M059J (cell line): Measurements from ENCODE around the gene SSBP3. TPM values are rescaled to one million over a fixed set of nuclear protein-coding genes. Genes with fewer than 3 reads are reported as not detected.
"Not testable (repeated sequence)": the region's sequence is repeated elsewhere in the genome, so short reads cannot be mapped to it uniquely, and the experiment has no call there.

ENCODE experiments used
- DNase-seq: peaks from one replicate; pipeline ENCODE4 v3.0.0-alpha.2; 2012; ENCODE audit warnings: low read depth
- total RNA-seq: library from RNA; depleted of rRNA; stranded (reverse); fragments of >200 nt; shearing (Covaris generic); gene quantifications from 2 replicates; pipeline ENCODE4 v1.2.3, GENCODE V29; 2014

The SSBP3 gene
- total RNA-seq, 1 experiment from 2014 or later: 18.8 TPM

DNA sequence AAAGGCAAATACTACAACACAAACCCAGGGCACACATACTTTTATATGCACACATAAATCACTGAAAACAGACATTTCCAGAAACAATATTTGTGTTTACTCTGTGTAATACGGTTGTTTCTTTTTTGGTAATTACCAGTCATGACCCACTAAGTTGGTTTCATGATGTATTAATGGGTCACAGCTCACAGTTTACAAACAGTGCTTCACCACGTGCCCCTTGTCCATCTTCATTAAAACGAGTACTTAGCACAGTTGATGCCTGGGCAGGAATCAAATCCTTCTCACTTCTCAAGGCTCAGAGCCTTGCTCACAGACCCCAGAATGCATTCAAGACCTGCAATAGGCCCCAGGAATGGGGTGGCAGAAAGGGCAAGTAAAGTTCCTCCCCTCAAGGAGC is 13.8 kb downstream of the SSBP3 start:
- DNase-seq: no peak

- DNase-seq: no peak
Observed at GRCh38 chr1:54391450-54392209, 14.6 kb downstream of the SSBP3 start.

DNA sequence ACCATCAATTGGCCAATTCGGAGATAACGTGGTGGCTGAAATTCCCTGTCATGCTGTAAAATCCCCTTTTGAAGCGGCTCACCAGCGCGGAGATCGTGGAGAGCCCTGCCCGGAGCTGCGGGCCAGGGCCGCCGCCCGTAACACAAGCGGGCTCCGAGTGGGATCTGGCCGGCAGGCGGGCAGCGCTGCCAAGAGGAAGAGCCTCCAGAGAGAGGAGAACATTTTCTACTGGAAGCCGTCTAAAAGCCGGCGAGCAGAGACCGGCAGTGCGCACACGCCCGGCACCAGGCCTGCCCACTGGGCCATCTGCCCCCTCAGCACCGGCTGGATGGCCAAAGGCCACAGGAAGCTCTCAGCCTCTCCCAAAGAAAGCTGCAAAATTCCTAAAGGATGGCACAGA is 15.5 kb downstream of the SSBP3 start:
- DNase-seq: no peak

DNA sequence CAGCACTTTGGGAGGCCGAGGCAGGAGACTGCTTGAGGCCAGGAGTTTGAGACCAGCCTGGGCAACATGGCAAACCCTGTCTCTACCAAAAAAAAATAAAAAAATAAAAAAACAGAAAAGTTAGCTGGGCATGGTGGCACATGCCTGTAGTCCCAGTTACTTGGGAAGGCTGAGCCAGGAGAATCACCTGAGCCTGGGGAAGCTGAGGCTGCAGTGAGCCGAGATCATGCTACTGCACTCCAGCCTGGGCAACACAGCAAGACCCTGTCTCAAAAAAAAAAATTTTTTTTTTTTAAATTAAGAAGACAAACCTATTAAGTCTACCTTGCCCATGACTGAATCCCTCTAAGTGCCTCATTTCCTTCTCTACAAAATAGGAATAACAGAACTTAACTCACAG is 16.6 kb downstream of the SSBP3 start:
- not testable (repeated sequence) for DNase-seq

- no peak for DNase-seq
Observed at GRCh38 chr1:54387419-54387818, 18.8 kb downstream of the SSBP3 start.

GRCh38 chr1:54385727-54386022 is 20.5 kb downstream of the SSBP3 start:
- DNase-seq: no peak

DNA sequence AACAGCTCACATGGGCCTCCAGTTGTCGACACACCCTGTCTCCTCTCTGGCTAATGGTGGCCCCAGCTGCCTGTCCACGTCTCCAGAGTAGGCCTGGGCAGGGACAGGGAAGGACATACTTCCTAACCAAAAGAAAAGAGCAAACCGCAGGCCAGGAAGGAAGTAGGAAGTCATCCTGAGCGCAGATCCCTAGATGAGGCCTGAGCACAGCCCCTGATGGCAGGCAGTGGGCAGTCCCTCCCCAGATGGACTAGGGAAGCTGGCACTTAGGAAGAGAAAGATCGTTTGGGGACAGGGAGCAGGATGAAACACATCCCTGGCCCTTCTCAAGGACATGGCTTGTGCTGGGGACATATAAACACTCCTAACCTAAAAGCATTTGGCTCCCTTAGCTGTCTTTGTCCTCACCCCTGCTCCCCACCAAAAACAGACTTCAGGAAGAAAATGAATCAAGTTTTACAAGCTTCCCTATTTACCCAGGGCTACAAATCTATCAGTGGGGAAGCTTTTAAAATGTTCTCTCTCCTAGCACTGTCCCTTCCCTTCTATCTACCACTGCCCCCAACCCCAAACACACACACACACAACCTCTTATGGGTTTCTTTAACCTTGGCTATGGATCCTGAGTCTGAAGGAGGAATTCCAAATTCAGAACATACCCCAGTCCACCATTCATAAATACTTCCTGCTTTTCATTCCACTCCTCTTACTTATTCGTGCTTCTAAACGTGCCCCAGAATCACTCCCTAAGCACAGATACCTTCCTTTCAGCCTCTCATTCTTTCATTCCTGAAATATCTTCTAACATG is 21.1 kb downstream of the SSBP3 start:
- no peak for DNase-seq

GRCh38 chr1:54384471-54384870 is 21.7 kb downstream of the SSBP3 start:
- DNase-seq: no peak

GRCh38 chr1:54381524-54381923 is 24.7 kb downstream of the SSBP3 start:
- no peak for DNase-seq

- DNase-seq: no peak
Observed at GRCh38 chr1:54380290-54380882, 25.8 kb downstream of the SSBP3 start.

GRCh38 chr1:54379555-54380289 is 26.5 kb downstream of the SSBP3 start:
- no peak for DNase-seq

- DNase-seq: no peak
Observed at GRCh38 chr1:54378874-54379554, 27.2 kb downstream of the SSBP3 start.

DNA sequence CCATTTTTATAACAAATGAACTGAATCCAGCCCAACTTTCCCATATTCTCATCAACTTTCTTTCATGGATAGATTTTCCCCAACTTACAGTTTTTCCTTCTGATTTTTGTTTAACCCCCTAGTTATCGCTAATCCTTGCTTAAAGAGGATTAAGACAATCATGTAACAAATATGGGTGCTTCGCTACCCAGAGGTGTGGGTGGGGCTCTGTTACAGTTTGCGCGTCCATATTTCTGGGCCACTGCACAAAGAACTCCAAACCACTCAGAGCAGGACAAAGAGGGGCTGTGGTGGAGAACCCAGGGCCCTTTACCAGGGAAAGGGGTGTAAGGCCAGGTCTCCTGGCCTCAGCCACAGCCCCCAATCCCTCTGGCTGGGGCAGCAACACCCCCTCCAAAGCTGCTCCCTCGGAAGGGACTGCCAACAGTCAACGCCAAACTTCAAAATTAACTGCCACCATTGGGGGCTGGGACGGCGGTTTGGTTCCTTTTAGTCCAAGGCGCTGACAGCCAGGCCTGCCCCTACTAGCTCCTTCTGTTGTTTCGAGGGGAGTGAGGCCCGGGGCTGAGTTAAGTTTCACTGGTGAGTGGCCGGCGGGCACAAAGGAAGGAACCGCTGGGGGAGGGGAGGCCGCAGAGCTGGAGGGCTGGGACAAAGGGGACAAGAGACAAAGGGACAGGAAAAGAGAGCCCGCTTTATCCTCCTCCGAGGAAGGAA is 27.9 kb downstream of the SSBP3 start:
- DNase-seq: no peak

DNA sequence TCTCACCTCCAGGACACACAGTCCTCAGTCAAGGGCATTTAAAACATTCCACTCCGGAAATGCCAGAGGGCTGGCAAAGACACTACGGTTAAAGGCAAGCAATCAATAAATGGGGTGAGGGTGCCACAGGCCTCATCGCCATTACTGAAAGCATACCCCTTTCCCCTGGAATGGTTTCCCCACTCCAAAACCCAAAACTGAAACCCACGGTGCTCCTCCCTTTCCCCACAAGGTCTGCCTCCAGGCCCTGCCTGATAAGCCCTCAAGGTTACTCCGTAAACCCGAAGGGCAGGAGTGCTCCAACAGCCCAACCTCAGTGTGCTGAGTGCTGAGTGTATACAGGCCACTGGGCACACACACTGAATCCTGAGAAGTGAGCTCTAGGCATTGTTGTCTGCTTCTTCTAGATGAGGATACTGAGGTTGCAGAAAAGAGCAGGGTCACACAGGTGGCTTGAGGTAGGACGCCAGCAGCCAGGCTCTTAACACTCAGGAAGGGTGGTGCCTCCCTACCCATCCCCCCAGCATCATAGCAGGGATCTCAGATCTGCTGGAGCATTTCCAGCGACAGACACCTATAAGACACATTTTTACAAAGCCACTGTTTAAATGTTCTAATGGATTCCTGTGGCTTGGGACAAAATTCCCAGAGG is 29.0 kb downstream of the SSBP3 start:
- DNase-seq: peak; percentile 29

- DNase-seq: no peak
Observed at GRCh38 chr1:54376430-54377039, 29.7 kb downstream of the SSBP3 start.

- no peak for DNase-seq
Observed at GRCh38 chr1:54375712-54376429, 30.3 kb downstream of the SSBP3 start.

DNA sequence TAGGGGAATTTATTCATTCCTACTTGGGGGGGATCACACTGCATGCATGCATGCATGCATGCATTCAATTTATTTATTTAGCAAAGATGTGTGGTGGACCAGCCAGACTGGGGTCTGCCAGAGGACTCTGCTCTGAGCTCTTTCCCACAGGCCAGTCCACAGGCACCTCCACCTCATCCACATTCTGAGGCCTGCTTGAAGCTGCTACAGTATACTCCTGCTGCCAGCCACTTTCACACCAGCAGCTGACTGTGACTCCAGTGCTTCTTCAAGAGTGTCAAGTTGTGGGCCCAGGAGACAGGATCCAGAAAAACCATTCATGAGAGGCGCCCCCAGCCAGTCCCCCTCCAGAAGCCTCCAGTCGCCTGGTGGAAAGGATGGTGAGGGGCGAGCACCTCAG is 30.9 kb downstream of the SSBP3 start:
- DNase-seq: no peak

GRCh38 chr1:54374766-54375165 is 31.4 kb downstream of the SSBP3 start:
- DNase-seq: no peak

GRCh38 chr1:54372978-54373377 is 33.2 kb downstream of the SSBP3 start:
- DNase-seq: no peak

DNA sequence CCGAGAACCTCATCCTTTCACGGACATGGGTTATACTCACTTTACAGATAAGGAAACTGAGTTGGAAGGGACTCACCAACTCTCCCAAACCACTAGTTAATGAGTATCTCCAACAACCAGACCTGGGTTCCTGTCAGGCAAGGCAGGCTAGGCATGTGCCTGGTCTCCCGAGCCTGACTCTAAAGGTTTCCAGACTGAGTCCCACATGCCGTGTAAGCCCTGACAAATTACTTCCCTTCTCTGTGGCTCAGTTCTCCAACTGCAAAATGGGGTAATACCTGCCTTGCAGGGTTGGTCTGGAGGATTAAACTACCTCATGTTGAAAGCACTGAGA is 34.3 kb downstream of the SSBP3 start:
- DNase-seq: no peak
